Measurements from ENCODE around the gene GRIN1.

DNA sequence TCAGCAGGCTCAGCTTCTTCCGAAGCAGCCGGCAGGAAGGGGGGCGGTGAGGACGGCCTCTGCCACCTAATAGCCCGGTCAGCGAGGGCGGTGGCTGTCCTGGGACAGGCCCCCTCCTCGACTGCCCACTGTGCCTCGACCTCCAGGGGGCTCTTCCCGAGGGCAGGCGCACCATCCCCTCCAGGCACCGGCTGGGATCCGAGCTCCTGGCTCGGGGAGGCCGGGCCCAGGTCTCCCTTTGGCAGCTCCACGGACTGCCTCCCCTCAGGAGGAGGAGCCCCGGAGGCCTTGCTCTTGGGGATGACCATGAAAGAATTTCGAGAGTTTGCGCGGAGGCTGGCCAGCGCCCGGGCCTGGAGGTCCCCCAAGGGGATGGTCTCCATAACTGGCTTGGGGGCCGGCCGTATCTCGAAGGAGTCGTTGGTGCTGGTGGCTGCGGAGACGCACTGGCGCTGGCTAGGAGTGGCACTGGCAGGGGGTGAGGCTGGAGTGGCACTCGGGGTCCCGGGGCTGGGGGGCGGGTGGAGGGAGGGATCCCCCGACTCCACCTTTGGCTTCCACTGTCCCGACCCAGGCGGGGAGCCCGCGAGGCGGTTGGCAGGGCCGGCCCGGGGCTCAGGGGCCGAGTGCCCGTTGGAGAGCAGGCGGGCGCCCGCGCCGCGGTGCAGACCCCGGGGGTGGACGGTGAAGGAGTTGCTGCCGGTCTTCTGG, 60.6 kb downstream of the GRIN1 start:
- TF ChIP-seq, protein P1, sequence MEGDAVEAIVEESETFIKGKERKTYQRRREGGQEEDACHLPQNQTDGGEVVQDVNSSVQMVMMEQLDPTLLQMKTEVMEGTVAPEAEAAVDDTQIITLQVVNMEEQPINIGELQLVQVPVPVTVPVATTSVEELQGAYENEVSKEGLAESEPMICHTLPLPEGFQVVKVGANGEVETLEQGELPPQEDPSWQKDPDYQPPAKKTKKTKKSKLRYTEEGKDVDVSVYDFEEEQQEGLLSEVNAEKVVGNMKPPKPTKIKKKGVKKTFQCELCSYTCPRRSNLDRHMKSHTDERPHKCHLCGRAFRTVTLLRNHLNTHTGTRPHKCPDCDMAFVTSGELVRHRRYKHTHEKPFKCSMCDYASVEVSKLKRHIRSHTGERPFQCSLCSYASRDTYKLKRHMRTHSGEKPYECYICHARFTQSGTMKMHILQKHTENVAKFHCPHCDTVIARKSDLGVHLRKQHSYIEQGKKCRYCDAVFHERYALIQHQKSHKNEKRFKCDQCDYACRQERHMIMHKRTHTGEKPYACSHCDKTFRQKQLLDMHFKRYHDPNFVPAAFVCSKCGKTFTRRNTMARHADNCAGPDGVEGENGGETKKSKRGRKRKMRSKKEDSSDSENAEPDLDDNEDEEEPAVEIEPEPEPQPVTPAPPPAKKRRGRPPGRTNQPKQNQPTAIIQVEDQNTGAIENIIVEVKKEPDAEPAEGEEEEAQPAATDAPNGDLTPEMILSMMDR (IDR thresholded peaks at IDR 0.05): no peak
- TF ChIP-seq POLR2A (IDR thresholded peaks at IDR 0.05): no peak

Data from Peyer's patch (tissue), 4 donors.